GM06990 (cell line): ENCODE data around the gene PEX11A.
"Not testable (repeated sequence)": the region's sequence is repeated elsewhere in the genome, so short reads cannot be mapped to it uniquely, and the experiment has no call there.

Experiments
- DNase-seq: peaks from one replicate; pipeline ENCODE4 v3.0.0-alpha.2; 2011; ENCODE audit not compliant: insufficient read length; ENCODE audit errors: extremely low read depth
- H3K27me3 ChIP-seq: replicated peaks from 2 replicates; pipeline ENCODE4 v1.6.0; 2011; ENCODE audit warnings: low read length; ENCODE audit not compliant: control insufficient read depth, insufficient read depth
- H3K36me3 ChIP-seq: 2 replicates; pipeline ENCODE4 v1.5.1; 2011; ENCODE audit warnings: low read length; ENCODE audit not compliant: control insufficient read depth, insufficient read depth
- H3K4me3 ChIP-seq: replicated peaks from 2 replicates; pipeline ENCODE4 v1.5.1; 2011; ENCODE audit warnings: low read depth, mild to moderate bottlenecking, control low read depth, low read length
- TF ChIP-seq, protein P1 (sequence below): IDR thresholded peaks from 2 replicates; pipeline ENCODE4 v1.5.1; 2011; ENCODE audit warnings: low read length, control low read depth, mild to moderate bottlenecking, inconsistent platforms; ENCODE audit not compliant: insufficient read depth, poor library complexity, severe bottlenecking

The PEX11A gene

DNA sequence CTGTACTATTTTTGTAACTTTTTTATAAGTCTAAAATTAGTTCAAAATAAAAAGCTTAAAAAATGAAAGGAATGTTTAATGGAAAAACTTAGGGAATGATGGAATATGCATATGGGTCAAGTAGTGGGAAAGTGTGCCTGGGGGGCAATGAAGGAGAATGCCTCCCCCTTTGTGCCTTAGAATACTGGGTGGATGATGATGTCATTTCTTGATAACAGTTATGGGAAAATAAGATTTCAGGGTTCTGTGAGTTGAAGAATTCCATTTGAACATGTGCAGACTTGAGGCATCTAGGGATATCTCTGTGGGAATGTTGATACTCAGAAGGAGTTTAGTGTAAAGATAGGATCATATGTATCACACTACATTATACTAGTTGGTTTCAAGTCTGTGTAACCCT, 13.9 kb upstream of the PEX11A start:
- no peak overlapping the region for H3K4me3 ChIP-seq
- no peaks in the 10 kb centered on the region for H3K36me3 ChIP-seq
- no peak for DNase-seq
- H3K27me3 ChIP-seq, result no peaks in the 10 kb centered on the region; the same call in 1 of the 2 replicates
- TF ChIP-seq, protein P1, sequence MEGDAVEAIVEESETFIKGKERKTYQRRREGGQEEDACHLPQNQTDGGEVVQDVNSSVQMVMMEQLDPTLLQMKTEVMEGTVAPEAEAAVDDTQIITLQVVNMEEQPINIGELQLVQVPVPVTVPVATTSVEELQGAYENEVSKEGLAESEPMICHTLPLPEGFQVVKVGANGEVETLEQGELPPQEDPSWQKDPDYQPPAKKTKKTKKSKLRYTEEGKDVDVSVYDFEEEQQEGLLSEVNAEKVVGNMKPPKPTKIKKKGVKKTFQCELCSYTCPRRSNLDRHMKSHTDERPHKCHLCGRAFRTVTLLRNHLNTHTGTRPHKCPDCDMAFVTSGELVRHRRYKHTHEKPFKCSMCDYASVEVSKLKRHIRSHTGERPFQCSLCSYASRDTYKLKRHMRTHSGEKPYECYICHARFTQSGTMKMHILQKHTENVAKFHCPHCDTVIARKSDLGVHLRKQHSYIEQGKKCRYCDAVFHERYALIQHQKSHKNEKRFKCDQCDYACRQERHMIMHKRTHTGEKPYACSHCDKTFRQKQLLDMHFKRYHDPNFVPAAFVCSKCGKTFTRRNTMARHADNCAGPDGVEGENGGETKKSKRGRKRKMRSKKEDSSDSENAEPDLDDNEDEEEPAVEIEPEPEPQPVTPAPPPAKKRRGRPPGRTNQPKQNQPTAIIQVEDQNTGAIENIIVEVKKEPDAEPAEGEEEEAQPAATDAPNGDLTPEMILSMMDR, result no peak

DNA sequence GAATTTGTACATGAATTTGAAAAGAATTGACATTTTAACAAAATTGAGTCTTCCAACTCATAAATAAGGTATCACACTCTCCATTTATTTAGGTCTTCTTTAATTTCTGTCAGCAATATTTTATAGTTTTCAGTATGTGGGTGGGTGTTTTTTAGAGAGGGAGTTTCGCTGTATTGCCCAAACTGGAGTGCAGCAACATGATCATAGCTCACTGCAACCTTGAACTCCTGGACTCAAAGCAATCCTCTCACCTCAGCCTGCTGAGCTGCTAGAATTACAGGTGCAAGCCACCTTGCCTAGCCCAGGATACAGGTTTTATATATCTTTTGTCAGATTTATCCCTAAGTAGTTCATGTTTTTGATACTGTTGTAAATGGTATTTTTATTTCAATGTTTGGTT, 4.6 kb upstream of the PEX11A start:
- Histone ChIP-seq H3K4me3 (no peak overlapping the region), H3K36me3 (no peaks in the 10 kb centered on the region), H3K27me3 (no peaks in the 10 kb centered on the region)
- DNase-seq, result no peak
- TF ChIP-seq, protein P1, result no peak

DNA sequence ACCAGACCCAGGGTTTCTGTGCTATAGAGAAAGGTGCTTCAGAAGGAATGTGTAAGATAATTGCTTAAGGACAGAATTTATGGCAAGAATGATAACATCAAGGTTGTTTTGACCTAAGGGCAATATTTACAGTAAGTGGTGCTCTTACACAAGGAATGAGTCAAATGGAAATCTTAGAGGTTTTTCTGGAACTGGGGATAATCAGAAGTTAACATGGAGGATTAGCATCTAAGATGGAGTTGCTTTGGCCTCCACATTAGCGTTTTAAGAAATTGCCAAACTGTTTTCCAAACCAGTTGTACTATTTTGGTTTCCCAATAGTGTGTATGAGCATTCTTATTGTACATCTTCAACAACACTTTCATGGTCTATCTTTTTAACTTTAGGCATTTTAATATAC, 3.1 kb upstream of the PEX11A start:
- no peak overlapping the region for H3K4me3 ChIP-seq
- H3K27me3 ChIP-seq, result no peaks in the 10 kb centered on the region
- DNase-seq, result no peak
- TF ChIP-seq, protein P1, result no peak
- H3K36me3 ChIP-seq, result no peaks in the 10 kb centered on the region

DNA sequence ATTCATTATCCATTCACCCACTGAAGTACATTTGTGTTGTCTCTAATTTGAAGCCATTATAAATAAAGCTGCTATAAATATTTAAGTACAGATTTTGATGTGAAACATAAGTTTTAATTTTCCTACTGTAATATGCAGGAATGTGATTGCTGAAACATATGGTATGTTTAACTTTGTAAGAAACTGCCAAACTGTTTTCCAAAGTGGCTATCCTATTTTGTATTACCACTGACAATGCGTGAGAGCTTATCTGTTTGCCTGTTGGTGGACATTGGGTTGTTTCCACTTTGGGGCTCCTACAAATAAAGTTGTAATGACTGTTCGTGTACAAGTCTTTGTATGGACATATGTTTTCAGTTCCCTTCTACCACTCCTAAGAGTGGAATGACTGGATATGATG, 2.5 kb upstream of the PEX11A start:
- no peak for DNase-seq
- Histone ChIP-seq H3K27me3 (no peaks in the 10 kb centered on the region), H3K36me3 (no peaks in the 10 kb centered on the region), H3K4me3 (no peak overlapping the region)
- TF ChIP-seq, protein P1, result no peak

DNA sequence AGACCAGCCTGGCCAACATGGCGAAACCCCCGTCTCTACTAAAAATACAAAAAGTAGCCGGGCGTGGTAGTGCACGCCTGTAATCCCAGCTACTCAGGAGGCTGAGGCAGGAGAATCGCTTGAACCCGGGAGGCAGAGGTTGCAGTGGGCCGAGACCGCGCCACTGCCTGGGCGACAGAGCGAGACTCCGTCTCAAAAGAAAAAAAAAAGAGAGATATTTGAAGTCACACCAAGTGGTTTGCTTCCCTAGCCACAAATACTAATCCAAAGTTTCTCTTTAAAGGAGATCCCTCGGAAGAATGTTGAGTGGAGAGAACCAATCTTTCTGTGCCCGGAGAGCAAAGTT, 651 bp downstream of the PEX11A start:
- peak overlapping the region; percentile 82 for H3K4me3 ChIP-seq
- DNase-seq, H3K36me3 ChIP-seq, H3K27me3 ChIP-seq: not testable (repeated sequence)

DNA sequence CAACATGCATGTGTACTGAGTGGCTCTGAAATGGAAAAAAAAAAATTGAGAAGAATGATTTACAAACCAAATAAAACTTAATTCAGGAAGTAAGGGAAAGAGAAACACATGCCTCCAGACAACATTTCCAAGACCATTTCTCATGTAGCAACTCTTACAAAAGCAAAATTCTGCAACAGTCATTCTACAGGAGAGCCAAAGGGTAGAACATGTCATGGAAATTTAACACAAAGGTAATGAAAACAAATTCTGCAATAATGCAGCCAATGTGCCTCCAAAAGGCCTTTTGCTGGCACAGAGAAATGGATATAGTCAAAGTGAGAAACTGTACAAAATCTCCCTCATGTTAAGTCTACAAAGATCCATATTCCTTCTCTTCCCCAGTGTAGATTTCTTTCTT, 4.0 kb downstream of the PEX11A start:
- DNase-seq, result no peak
- no peak overlapping the region for H3K4me3 ChIP-seq
- no peaks in the 10 kb centered on the region for H3K27me3 ChIP-seq
- TF ChIP-seq, protein P1, result no peak
- no peaks in the 10 kb centered on the region for H3K36me3 ChIP-seq
